ENCODE results near the gene SPARC.

DNA sequence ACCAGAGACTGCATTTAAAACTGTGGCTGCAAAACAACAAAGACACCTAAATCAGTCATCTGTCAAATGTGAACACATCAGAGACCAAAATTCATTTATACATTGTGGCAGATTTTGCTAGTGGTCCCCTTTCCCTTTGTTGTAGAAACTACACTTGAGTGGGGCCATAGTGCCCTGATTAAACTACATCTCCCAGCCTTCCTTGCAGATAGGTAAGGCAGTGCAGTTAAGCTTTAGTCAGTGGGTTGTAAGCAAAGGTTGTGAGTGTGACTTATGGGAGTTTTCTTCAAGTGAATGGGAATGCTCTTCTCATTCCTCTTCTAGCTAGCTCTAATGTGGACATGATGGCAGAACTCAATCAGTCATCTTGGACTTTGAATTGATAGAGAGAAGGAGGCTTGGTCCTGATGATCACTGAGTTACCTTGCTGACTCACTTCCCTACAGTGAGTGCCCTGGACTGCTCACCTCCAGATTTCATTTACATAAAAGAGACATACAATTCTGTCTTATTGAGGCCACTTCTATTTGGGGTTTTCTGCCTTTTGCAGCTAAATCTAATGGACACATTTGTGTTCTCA is 35.2 kb upstream of the SPARC start:
- TF ChIP-seq, protein P1, sequence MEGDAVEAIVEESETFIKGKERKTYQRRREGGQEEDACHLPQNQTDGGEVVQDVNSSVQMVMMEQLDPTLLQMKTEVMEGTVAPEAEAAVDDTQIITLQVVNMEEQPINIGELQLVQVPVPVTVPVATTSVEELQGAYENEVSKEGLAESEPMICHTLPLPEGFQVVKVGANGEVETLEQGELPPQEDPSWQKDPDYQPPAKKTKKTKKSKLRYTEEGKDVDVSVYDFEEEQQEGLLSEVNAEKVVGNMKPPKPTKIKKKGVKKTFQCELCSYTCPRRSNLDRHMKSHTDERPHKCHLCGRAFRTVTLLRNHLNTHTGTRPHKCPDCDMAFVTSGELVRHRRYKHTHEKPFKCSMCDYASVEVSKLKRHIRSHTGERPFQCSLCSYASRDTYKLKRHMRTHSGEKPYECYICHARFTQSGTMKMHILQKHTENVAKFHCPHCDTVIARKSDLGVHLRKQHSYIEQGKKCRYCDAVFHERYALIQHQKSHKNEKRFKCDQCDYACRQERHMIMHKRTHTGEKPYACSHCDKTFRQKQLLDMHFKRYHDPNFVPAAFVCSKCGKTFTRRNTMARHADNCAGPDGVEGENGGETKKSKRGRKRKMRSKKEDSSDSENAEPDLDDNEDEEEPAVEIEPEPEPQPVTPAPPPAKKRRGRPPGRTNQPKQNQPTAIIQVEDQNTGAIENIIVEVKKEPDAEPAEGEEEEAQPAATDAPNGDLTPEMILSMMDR (conservative IDR thresholded peaks at IDR 0.05; ENCODE audit: low read length) = no peak
- TF ChIP-seq EZH2phosphoT487 (IDR thresholded peaks at IDR 0.05; ENCODE audit: borderline replicate concordance) = no peak

Data from Loucy (cell line).